ENCODE measurements around the gene ERCC1.

The ERCC1 gene

DNA sequence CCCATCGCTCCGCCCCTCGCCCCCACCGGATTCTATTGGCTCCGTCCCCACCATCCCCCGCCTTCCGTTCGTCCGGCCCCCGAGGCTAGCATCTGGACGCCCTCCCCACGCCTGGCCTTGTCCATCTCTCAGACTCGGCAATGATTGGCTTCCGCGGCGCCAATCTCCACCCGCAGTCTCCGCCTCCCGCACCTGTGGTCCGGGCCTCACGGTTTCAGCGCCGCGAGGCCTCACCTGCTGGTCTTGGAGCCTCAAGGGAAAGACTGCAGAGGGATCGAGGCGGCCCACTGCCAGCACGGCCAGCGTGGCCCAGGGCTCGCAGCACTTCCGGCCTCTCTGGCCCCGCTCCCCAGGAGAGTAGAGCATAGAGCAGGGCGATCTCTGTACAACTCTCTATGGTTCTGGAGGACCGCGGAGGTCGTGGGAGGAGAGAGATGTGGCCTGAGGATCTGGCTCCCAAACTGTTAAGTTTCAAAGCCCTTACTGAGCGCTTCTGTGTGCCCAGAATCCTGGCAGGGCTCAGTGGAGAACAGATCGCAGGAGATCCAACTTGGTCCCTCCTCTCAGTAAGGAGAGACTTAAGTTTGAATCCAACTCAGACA is at the start of gene ERCC1:
Gene ERCC1 (minus strand): TSS at position 329 of the 602 bp plus-strand sequence. CDS start 543 bp downstream, outside the sequence.
- DNase-seq (ENCODE audit: low read depth): no peak

DNA sequence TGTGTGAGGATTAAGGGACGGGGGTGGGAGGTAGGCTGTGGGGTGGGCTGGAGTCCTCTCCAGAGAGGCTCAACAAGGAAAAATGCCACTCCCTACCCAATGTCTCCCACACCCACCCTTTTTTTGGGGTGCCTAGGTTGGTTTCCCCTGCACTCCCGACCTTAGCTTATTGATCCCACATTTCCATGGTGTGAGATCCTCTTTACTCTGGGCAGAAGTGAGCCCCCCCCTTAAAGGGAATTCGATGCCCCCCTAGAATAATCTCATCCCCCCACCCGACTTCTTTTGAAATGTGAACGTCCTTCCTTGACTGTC is 49.6 kb upstream of the ERCC1 start:
- no peak for DNase-seq (ENCODE audit: low read depth)

DNA sequence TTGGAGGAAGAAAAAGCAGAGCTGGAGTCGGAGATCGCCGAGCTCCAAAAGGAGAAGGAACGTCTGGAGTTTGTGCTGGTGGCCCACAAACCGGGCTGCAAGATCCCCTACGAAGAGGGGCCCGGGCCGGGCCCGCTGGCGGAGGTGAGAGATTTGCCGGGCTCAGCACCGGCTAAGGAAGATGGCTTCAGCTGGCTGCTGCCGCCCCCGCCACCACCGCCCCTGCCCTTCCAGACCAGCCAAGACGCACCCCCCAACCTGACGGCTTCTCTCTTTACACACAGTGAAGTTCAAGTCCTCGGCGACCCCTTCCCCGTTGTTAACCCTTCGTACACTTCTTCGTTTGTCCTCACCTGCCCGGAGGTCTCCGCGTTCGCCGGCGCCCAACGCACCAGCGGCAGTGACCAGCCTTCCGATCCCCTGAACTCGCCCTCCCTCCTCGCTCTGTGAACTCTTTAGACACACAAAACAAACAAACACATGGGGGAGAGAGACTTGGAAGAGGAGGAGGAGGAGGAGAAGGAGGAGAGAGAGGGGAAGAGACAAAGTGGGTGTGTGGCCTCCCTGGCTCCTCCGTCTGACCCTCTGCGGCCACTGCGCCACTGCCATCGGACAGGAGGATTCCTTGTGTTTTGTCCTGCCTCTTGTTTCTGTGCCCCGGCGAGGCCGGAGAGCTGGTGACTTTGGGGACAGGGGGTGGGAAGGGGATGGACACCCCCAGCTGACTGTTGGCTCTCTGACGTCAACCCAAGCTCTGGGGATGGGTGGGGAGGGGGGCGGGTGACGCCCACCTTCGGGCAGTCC is 49.0 kb upstream of the ERCC1 start:
- no peak for DNase-seq (ENCODE audit: low read depth)

DNA sequence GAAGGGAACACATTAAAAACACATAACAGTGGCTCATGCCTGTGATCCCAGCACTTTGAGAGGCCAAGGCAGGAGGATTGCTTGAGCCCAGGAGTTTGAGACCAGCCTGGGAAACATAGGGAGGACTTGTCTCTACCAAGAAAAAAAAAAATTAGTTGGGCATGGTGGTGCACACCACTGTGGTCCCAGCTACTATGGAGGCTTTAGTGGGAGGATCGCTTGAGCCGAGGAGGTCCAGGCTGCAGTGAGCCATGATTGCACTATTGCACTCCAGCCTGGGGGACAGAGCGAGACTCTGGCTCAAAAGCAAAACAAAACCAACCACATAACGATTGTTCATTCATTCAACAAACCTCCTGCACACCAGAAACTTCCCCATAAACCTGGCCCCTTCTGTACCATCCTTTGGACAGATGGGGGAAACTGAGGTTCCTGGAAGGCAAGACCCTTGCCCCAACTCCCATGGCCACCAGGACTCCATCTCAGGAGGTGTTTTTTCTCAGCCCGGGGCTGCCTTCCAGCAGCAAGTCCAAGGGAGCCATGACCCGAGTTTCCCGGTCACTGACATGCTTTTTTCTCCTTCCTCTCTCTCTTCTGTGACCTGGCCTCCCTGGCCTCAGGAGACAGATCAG is 48.3 kb upstream of the ERCC1 start:
- DNase-seq (ENCODE audit: low read depth): no peak

DNA sequence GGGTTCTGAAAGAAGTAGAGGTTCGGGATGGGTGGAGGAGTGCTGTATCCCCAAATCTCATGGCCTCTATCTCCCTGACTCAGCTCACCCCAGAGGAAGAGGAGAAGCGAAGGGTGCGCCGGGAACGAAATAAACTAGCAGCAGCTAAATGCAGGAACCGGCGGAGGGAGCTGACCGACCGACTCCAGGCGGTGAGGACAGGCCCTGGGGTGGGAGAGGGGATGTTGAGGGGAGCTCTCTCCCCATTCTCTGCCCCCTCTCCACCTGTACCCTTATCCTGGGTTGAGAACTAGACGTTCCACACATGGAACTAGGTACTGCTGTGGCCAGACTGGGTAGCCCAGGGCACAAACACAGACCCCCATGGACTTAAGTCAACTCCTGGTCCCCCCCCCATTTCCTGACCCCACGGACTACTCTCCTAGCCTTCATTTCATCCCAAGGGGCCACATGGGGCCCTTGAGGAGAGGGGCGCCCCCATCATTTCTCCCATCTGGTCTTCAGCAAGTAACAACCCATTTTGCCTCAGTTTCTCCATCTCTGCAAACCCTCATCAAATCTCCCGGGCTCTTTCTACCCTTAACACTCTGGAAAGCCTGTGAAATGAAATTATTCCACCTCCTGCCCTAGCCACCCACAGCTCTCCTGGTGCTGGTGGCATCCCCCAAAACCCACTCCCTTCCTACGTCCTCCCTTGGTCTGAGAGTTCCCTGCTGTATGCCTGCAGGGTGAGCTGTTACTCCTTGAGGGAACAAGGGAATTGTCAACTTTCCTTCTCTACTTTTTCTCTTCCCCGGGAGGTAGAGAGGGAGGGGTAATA is 47.6 kb upstream of the ERCC1 start:
- no peak for DNase-seq (ENCODE audit: low read depth)

DNA sequence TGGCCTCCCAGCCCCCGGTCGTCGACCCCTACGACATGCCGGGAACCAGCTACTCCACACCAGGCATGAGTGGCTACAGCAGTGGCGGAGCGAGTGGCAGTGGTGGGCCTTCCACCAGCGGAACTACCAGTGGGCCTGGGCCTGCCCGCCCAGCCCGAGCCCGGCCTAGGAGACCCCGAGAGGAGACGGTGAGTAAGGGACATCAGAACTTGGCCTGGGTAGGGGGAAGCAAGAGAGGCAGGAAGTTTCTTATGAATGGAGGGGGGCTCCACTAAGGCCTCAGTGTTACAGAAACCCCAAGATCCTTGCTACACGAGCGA is 47.0 kb upstream of the ERCC1 start:
- no peak for DNase-seq (ENCODE audit: low read depth)

DNA sequence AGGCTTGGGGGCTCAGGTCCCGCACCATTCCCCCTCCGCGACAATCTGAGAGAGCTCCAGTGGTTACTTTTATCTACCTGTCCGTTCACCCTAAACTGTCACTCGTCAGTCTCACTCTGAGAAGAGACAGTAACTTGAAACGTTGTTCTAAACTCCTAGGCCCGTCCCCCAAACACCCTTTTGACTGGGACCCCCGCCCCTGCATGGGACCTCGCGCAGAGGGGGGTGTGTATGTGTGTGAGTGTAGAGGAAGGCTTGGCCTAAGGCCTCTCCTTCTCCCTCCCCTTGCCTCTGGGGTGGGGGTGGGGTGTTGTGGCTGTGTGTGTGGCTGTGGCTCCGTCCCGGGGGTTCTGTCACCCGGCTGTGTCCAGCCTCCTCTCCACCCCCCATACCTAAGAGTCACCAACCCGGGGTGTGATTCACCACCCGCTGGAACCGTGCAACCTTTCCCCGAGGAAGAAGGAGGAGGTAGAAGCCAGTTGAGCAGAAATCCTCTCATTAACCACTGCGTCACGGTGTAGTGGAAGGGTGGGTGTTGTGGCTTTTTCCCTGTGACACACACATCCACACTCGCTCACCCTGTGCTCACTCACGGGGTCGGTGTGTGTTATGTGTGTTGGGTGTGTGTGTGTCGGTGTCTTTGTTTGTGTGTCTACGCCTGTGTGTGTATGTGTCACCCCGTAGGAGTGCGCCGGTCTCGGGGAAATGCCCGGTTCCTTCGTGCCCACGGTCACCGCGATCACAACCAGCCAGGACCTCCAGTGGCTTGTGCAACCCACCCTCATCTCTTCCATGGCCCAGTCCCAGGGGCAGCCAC is 46.4 kb upstream of the ERCC1 start:
- no peak for DNase-seq (ENCODE audit: low read depth)

DNA sequence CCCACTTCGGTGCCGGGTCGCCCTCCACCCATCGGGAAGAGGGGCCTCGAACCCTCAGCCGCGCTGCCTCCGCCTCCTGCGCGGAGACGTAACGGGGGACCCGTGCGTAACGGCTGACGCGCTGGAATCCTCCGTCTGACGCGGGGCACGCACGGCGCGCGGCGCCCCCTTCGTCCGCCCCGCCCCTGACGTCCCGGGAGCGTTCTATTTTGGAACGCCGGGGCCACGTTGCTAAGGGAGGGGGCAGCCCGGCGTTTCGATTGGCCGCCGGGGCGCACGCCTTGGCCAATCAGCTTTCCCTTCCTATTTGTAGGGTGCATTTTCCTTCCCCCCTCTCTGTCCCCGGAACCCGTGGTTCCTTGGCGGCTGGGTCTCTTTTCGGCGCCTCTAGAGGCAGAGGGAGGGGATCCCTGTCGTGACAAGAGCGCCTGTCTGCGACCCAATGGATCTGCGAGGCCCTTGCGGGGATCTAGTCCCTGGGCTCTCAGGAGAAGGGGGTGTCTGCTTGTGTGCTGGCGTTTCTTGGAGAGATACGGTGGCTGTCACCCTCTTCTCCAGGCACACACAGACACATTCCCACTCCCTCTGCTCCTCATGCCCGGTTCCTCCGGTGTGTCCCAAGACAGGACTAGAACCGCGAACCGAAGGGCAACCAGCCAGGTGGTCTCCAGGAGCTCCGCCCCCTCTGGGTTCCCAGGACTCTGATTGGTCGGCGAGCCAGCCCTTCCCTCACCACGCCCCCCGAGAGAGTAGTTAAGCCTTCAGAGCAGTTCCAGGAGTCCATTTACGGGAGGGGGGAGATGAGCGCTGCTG is 45.6 kb upstream of the ERCC1 start:
- peak; percentile 86 for DNase-seq (ENCODE audit: low read depth)

DNA sequence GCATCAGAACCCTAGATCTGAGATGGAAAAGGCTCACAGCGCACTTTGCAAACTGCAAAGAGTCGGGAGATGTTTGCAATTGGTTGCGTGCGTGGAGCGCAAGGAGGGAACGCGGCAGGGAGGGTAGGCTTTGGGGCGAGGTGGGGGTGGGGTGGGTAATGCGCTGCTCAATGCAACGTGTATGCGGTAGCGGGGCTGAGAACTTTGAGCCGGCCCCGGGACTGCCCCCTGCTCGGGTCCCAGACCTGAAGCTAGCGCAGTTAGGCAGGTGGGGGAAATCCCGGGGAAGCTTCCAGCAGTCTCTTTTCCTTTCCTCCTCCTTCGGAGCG is 45.0 kb upstream of the ERCC1 start:
- no peak for DNase-seq (ENCODE audit: low read depth)

DNA sequence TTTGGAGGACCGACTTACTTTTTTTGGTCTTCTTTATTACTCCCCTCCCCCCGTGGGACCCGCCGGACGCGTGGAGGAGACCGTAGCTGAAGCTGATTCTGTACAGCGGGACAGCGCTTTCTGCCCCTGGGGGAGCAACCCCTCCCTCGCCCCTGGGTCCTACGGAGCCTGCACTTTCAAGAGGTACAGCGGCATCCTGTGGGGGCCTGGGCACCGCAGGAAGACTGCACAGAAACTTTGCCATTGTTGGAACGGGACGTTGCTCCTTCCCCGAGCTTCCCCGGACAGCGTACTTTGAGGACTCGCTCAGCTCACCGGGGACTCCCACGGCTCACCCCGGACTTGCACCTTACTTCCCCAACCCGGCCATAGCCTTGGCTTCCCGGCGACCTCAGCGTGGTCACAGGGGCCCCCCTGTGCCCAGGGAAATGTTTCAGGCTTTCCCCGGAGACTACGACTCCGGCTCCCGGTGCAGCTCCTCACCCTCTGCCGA is 44.5 kb upstream of the ERCC1 start:
- no peak for DNase-seq (ENCODE audit: low read depth)

DNA sequence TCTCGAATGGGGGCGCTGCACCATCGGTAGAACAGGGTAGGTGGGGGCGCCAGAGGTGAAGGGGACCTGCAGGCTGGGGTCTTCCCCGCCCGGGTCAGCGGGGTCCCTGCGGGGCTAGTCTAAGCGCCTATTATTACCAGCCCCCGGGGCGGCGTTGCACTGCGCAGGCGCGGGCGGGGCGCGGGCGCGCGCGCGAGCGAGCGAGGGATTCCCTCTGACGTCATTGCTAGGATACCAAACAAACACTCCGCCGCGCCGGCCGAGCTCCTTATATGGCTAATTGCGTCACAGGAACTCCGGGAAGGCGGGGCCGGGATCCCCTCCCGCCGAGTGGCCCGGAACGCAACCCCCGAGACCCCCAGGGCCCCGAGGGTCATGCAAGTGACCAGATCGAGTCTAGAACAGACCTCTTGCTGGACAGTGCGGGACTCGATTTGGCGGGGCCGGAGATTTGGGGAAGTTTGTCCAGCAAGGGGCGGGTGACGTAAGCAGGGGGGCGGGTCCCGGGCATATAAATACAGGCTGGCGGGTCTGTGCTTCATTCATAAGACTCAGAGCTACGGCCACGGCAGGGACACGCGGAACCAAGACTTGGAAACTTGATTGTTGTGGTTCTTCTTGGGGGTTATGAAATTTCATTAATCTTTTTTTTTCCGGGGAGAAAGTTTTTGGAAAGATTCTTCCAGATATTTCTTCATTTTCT is 43.9 kb upstream of the ERCC1 start, which contains the start of gene FOSB:
Gene FOSB (plus strand): TSS at position 541 of the 703 bp plus-strand sequence. CDS start 591 bp downstream, outside the sequence.
- DNase-seq (ENCODE audit: low read depth): peak; percentile 92

DNA sequence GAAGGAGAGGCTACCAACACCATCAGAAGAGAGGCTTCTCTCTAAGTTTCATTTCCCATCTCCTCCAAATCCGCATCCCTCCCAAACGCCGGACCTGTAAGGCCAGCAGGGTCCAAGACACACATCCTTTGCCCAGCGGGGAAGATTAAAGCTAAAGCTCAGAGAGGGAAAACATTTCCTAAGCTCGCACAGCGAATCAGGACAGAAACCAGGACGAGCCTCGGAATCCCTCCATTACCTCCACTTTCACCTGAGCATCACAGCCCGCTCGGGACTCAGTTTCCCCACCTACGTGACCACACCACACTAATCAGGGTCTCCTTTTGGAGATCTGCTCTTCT is 43.4 kb upstream of the ERCC1 start:
- DNase-seq (ENCODE audit: low read depth): no peak

DNA sequence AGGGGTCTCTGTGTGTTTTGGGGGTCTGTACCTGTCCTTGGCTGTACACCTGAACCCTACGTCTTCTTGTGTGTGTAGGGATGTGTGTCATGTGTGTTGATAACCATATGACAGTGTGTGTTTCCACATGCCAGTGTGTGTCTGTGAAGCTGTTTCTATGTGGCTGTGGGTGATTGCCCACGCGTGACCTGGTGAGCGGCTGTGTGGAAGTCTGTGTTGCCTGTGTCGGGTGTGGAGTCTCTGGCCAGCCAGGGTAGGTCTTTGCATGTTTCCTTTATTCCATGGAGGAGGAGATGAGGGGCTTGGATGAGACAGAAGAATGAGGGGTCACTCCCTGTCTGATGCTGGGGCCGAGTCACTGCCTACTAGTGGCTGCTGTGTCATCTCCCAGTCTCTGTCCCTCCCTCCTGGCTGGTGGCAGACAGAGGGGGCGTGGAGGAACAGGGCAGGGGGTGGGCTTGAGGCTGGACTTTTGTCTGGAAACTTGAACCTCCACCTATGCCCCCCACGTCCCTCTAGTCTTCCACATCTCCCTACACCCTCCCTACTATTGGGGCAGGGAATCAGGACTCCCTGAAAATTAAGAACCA is 41.2 kb upstream of the ERCC1 start:
- DNase-seq (ENCODE audit: low read depth): no peak

DNA sequence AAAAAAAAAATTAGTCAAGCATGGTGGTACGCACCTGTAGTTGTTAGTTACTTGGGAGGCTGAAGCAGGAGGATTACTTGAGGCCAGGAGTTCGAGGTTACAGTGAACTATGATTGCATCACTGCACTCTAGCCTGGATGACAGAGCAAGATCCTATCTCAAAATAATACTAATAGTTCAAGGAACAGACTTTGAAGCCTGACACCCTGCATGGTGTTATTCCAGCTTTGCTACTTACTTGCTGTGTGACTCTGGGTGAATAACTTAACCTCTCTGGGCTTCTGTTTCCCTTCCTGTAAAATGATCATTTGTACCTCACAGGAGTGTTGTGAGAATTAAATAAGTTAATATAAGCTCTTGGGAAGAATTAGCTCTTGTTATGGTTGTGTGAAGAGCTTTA is 40.6 kb upstream of the ERCC1 start:
- DNase-seq (ENCODE audit: low read depth): no peak

DNA sequence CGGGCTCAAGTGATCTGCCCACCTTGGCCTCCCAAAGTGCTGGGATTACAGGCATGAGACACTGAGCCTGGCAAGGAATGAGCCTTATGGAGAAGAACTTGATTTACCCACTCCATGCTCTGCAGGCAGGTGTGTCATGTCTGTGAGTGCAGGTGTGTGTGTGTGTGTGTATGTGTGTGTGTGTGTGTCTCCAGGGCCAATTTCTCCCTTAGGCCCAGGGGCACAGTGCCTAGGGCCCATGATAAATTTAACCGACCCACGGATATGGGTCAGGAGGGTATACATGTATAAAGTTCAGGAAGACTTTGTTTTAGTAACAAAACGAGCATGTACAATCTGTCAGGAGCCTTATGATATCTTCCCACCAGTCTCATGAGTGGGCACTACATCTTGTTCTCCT is 39.5 kb upstream of the ERCC1 start:
- no peak for DNase-seq (ENCODE audit: low read depth)

DNA sequence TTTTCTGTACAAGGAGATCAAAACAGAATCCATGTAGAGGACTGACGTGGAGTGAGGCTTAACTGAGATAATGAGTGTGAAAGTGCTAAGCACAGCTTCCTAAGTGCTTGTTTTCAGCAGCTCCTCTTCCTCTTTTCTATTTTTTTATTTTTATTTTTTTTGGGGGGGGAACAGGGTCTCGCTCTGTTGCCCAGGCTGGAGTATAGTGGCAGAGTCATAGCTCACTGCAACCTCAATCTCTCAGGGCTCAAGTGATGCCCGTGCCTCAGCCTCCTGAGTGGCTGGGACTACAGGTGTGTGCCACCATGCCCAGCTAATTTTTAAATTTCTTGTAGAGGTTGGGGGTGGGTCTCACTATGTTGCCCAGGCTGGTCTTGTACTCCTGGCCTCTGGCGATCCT is 38.5 kb upstream of the ERCC1 start:
- DNase-seq (ENCODE audit: low read depth): no peak

DNA sequence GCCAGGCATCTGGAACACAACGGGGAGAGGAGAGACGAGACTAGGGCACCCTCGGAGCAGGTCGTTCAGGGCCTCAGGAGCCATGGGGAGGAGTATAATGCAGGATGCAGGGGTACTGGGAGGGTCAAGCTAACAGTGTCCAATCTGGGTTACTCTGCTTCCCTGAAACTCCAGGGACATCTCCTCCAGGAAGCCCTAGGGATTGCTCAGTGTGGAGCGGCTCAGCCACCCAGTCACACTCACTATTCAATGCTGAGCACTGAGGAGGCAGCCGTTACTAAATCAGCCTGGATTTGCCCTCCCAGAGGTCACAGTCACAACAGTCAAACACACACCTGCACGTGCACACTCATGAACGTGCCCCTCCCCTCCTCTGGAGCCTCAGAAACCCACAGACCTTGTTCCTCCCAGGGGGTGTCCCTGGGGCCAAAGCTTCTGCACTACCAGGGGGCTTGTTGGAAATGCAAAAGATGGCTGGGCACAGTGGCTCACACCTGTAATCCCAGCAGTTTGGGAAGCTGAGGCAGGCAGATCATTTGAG is 37.2 kb upstream of the ERCC1 start:
- DNase-seq (ENCODE audit: low read depth): no peak

DNA sequence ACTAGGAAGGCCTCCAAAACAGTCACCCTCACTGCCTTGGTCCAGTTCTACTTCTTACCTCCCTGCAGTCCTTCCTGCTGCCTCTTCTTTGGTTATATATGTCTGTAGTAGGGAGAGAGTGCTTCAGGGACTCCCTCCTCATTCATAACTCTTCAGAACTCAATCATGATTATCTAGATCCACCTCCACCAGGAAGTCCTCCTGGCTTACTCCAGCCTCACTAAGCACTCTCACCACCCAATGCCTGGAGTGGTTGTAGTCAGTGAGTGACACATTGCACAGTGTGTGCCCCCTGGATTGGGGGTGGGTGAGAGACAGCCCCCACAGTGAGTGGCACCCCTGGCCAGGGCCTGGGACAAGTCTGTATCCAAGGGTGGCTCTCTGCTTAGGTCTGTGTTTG is 34.1 kb upstream of the ERCC1 start:
- no peak for DNase-seq (ENCODE audit: low read depth)

DNA sequence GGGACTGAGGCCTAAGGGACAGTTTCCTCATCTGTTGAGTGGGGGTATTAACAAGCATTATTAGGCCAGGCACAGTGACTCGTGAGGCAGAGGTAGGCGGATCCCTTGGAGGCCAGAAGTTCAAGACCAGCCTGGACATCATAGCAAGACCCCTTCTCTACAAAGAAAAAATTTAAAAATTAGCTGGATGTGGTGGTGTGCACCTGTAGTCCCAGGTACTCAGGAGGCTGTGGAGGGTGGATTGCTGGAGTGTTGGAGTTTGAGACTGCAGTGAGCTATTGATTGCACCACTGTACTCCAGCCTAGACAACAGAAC is 32.7 kb upstream of the ERCC1 start:
- DNase-seq (ENCODE audit: low read depth): no peak

All from activated T-cell treated with anti-CD3 and anti-CD28 coated beads for 1 hour (primary cell).